Adrenal gland (tissue), 12 donors: ENCODE measurements around the gene TRIM40. TPM values are rescaled to one million over a fixed set of nuclear protein-coding genes. Genes with fewer than 3 reads are reported as not detected.
A peak's percentile ranks its signal among the peaks of the same experiment; 100 is the strongest.

Experiments used
- DNase-seq, 7 donors: peaks; one replicate each; pipeline ENCODE4 v3.0.0-alpha.2; 2019 to 2020
- H3K27ac ChIP-seq, 5 donors: fragments of 200-600 bp; sonication (generic) in 4 of 5; 1 replicate in 3 of 5; 2 replicates in 2 of 5; pipeline versions ENCODE4 v1.5.1 to v1.8.0; 2016 to 2020; ENCODE audit warnings: mild to moderate bottlenecking in 1 of 5
- H3K27me3 ChIP-seq: fragments of 200-600 bp; 2 replicates; pipeline ENCODE4 v1.8.0; 2021
- H3K36me3 ChIP-seq, 2 donors: fragments of 200-600 bp; replicated peaks in 1 of 2; 1 replicate in 1 of 2; 2 replicates in 1 of 2; pipeline versions ENCODE4 v1.5.1 to v1.8.0; 2018 to 2022
- H3K4me1 ChIP-seq, 2 donors: fragments of 200-600 bp; replicated peaks in 1 of 2; 1 replicate in 1 of 2; 2 replicates in 1 of 2; pipeline versions ENCODE4 v1.5.1 to v1.8.0; 2018 to 2021
- H3K4me3 ChIP-seq, 4 donors: fragments of 200-600 bp; sonication (generic) in 3 of 4; one replicate each; pipeline ENCODE4 v1.5.1; 2016 to 2018
- H3K9me3 ChIP-seq, 3 donors: fragments of 200-600 bp; sonication (generic) in 1 of 3; replicated peaks in 1 of 3; 1 replicate in 2 of 3; 2 replicates in 1 of 3; pipeline versions ENCODE4 v1.5.1 to v1.8.0; 2016 to 2021
- POLR2A ChIP-seq, 2 donors: fragments of 450-650 bp; IDR thresholded peaks; one replicate each; pipeline ENCODE4 v1.6.1; 2017; ENCODE audit warnings: antibody characterized with exemption in 2 of 2, mild to moderate bottlenecking in 2 of 2, moderate library complexity in 1 of 2
- WGBS, 4 donors: extraction: QIAGEN DNeasy Blood & Tissue Kit in 2 of 4; methylation state at CpG; one replicate each; pipeline versions ENCODE4 v1.1.5 to v1.1.7; 2013 to 2017; 5-methylcytosine and 5-hydroxymethylcytosine counted together
- intact Hi-C, 2 donors: fragments of 100-400 bp; cut with DNase I; formaldehyde crosslinking; loops; one replicate each; pipeline versions ENCODE4 v1.14.1 to v1.15.0; 2022 to 2023
- polyA plus RNA-seq, 3 donors: library from polyadenylated mRNA; stranded (reverse); fragments of 200-250 nt in 2 of 3; fragments of 350-450 nt in 1 of 3; fragmentation: Illumina TruSeq in 1 of 3; extraction: RNeasy Lipid Tissue Mini Kit (QIAGEN cat#74804) in 1 of 3; gene quantifications; one replicate each; pipeline ENCODE4 v1.2.3, GENCODE V29; 2013 to 2014
- total RNA-seq, 9 donors: library from RNA; depleted of rRNA in 4 of 9; stranded (reverse); fragments of >200 nt in 4 of 9; fragments of 120-200 nt in 1 of 9; fragmentation: NEBNext Ultra II Directional in 1 of 9; extraction: Animal tissue kit (Norgen Biotek cat#: 25700) in 1 of 9; gene quantifications; one replicate each; pipeline versions ENCODE4 v1.1.0 to v1.2.4, GENCODE V29; 2013 to 2023
- TF ChIP-seq, protein P1 (sequence below), 6 experiments: fragments of 450-650 bp in 4 of 6; fragments of 200-600 bp in 2 of 6; sonication (generic) in 1 of 6; IDR thresholded peaks; 1 replicate in 5 of 6; 2 replicates in 1 of 6; pipeline versions ENCODE4 v1.5.1 to v1.8.0; 2016 to 2021; ENCODE audit warnings: antibody characterized with exemption in 6 of 6, mild to moderate bottlenecking in 2 of 6, moderate library complexity in 1 of 6
- donor health status: healthy with polysubstance abuse.
- donor health status: Bipolar disorder and iron deficiency.
- donor health status: DM: yes; HTN: yes; CAD: no.
- donor health status: DM: no; HTN: no; CAD: no.
- donor health status: DM: no; HTN: no; CAD: no.
- donor health status: DM: yes; HTN: yes; CAD: no.

TRIM40 gene
- total and polyA plus RNA-seq, 12 donors = 0.11 to 0.16 TPM; not detected in 10

DNA sequence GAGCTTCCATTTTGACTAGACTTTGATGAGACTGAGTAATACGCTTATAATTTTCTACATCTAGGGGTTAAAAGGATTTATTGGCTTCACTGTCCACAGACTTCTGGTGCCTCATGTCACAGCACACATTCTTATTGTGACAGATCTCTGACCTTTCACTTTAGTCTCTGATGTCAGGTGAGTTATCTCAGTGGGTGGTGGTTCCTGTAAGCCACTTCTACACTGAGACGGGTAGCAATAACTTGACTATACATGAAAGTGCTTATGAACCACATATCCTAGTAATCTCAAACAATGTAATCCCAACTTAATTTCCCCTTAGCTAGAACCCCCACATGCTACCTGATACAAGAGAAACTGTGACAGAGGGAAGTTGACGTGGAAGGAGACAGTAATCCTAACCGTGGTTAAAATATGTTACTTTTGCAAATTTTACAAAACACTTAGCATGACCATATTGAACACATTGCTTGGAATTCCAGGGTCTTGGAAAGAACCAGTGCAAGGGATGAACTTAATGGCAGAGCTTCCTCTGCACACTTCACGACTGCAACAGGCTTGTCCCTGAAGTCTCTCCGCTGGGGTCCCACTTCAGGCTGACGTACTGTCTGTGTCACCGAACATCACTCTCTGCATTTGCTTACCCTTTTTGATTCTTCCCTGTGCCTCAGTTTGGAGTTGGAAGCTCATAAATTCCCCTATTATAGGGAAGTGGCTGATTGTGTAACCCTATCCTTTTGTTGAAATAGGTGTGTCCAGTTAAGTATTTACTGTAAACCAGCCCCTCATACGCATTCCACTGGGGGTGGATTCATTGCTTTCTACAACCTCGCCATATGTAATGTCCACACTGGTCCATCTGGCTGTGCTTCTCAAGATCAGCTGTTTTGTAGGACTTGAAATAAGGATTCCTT, 6.4 kb upstream of the TRIM40 start:
- H3K9me3 ChIP-seq = no peaks in the 10 kb centered on the region
- TF ChIP-seq, protein P1, sequence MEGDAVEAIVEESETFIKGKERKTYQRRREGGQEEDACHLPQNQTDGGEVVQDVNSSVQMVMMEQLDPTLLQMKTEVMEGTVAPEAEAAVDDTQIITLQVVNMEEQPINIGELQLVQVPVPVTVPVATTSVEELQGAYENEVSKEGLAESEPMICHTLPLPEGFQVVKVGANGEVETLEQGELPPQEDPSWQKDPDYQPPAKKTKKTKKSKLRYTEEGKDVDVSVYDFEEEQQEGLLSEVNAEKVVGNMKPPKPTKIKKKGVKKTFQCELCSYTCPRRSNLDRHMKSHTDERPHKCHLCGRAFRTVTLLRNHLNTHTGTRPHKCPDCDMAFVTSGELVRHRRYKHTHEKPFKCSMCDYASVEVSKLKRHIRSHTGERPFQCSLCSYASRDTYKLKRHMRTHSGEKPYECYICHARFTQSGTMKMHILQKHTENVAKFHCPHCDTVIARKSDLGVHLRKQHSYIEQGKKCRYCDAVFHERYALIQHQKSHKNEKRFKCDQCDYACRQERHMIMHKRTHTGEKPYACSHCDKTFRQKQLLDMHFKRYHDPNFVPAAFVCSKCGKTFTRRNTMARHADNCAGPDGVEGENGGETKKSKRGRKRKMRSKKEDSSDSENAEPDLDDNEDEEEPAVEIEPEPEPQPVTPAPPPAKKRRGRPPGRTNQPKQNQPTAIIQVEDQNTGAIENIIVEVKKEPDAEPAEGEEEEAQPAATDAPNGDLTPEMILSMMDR (IDR thresholded peaks at IDR 0.05) = no peak
- no peak for TF ChIP-seq POLR2A (IDR thresholded peaks at IDR 0.05)
- H3K4me1 ChIP-seq = no peaks in the 10 kb centered on the region
- H3K36me3 ChIP-seq = no peaks in the 10 kb centered on the region
- intact Hi-C loops = loop anchor here in 1 of 2 donors (5.0 kb wide), 1 partner anchor 282 kb away; no protein-coding TSS in a partner anchor
- no peak overlapping the region for H3K4me3 ChIP-seq
- H3K27me3 ChIP-seq = peaks cover 37% of the 10 kb centered on the region
- no peak overlapping the region for H3K27ac ChIP-seq
- no peak for DNase-seq
- 54 to 69% (median 63%) methylated on average over 10 of the region's 10 CpGs for WGBS, 4 donors

DNA sequence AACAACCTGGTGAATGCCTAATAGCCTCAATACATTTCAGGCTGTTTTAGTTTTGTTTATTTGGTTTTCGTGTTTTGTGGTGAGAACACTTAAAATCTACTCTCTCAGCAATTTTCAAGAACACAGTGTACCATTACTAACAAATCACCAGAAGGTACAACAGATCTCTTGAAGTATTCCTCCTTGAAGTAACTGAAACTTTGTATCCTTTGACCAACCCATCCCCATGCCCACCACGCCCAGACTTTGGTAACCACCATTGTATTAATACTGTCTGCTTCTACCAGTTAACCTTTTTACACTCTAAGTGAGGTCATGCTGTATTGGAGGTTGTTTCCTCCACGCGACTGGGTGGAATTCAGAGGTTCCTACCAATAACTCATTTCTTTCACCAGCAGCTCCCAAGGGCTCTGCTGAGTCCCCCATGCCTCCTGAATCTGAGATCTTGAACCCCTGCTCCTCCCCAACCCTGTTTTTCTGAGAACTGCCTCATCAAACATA, 5.7 kb upstream of the TRIM40 start:
- no peak for TF ChIP-seq POLR2A (IDR thresholded peaks at IDR 0.05)
- TF ChIP-seq, protein P1 (IDR thresholded peaks at IDR 0.05) = no peak
- H3K4me1 ChIP-seq = no peaks in the 10 kb centered on the region
- no peaks in the 10 kb centered on the region for H3K36me3 ChIP-seq
- WGBS, 4 donors = 50 to 62% (median 57%) methylated on average over 4 of the region's 4 CpGs
- intact Hi-C loops = loop anchor here in 1 of 2 donors (5.0 kb wide), 1 partner anchor 283 kb away; no protein-coding TSS in a partner anchor
- no peak overlapping the region for H3K27ac ChIP-seq
- H3K4me3 ChIP-seq = no peak overlapping the region
- H3K9me3 ChIP-seq = no peaks in the 10 kb centered on the region
- H3K27me3 ChIP-seq = peaks cover 37% of the 10 kb centered on the region
- no peak for DNase-seq

DNA sequence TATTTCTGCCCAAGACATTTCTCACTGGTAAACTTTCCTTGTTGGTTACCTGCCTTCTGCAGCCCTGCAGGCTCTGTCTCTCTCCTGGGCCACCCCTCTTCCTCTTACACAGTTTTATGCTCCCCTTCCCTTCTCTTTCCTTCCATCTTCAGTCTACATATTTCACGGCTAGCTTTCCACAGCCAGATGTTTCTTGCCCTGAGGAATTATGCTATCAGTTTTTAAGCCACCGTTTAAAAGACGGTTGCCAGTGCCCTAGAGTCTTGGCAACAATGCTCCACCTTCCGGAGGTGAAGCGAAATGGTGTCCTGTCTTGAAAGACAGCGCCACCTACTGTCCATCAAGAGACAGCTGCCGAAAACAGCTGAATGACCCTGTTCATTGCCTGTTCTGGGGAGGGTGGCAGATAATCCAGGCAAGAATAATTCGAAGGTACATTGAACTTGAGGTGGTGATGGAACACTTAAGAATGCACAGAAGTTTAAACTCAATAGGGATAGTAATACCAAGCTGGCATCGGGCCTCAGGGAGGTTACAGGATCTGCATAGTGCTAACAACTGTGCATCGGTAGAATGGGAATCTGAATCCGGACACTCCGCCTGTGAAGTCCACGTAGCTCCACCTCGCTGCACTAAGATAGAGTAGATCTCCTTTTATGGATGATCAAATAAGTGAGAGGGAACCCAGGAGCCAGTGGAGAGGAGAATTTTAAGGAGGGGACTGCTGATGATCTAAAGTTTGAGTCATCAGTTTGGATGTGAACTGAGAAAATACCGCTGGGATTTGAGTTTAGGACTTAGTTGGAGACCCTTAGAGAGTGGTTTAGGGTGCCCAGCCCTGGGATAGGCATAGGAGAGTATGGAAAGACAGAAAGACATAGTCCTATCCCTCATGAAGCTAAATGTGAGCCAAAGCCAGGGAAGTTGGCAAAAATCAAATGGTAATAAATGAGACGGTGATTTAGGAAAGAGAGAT, 4.8 kb upstream of the TRIM40 start:
- 24 to 31% (median 25%) methylated on average over 15 to 16 of the region's 16 CpGs for WGBS, 4 donors
- Histone ChIP-seq H3K4me1 (no peaks in the 10 kb centered on the region), H3K27ac (no peak overlapping the region), H3K4me3 (no peak overlapping the region), H3K36me3 (no peaks in the 10 kb centered on the region), H3K9me3 (no peaks in the 10 kb centered on the region), H3K27me3 (peaks cover 37% of the 10 kb centered on the region)
- DNase-seq = peak; percentile 71 to 88 (median 79)
- TF ChIP-seq POLR2A (IDR thresholded peaks at IDR 0.05) = no peak
- TF ChIP-seq, protein P1 (IDR thresholded peaks at IDR 0.05) = peak; percentile 97 to 99 (median 98)
- intact Hi-C loops = loop anchor here in 1 of 2 donors (5.0 kb wide), 1 partner anchor 284 kb away; no protein-coding TSS in a partner anchor
